GM12892 (cell line): Measurements from ENCODE around the gene ZNRD2.

Experiments used
- POLR2A ChIP-seq: IDR thresholded peaks from 2 replicates; pipeline ENCODE4 v1.6.1; 2011; ENCODE audit warnings: low read depth, low read length, control low read depth
- POLR2AphosphoS5 ChIP-seq: IDR thresholded peaks from 2 replicates; pipeline ENCODE4 v1.6.1; 2011; ENCODE audit warnings: low read depth, low read length, control low read depth
- TAF1 ChIP-seq: IDR thresholded peaks from 2 replicates; pipeline ENCODE4 v1.6.1; 2011; ENCODE audit warnings: low read depth, mild to moderate bottlenecking, control low read depth, low read length, borderline replicate concordance

GRCh38 chr11:65596520-65596919 is 26.2 kb downstream of the ZNRD2 start:
- TF ChIP-seq POLR2AphosphoS5 (no peak), POLR2A (no peak), TAF1 (no peak)
